Measurements from ENCODE around the gene BRD7.

Gene BRD7

GRCh38 chr16:50293994-50294855, 74.6 kb downstream of the BRD7 start:
- Histone ChIP-seq H3K4me3 (replicated peaks; ENCODE audit: low read depth, low read length) (no peak overlapping the region), H3K36me3 (ENCODE audit: control insufficient read depth, insufficient read depth, low read length) (peaks cover 57% of the 10 kb centered on the region), H3K27me3 (replicated peaks; ENCODE audit: control insufficient read depth, insufficient read depth, low read length) (no peaks in the 10 kb centered on the region)
- TF ChIP-seq CTCF (IDR thresholded peaks at IDR 0.05; ENCODE audit: insufficient read depth, low read length, poor library complexity, severe bottlenecking), result no peak
- no peak for DNase-seq (ENCODE audit: extremely low read depth, insufficient read length)

- peaks cover 52% of the 10 kb centered on the region for H3K36me3 ChIP-seq (ENCODE audit: control insufficient read depth, insufficient read depth, low read length)
- no peaks in the 10 kb centered on the region for H3K27me3 ChIP-seq (replicated peaks; ENCODE audit: control insufficient read depth, insufficient read depth, low read length)
- TF ChIP-seq CTCF (IDR thresholded peaks at IDR 0.05; ENCODE audit: insufficient read depth, low read length, poor library complexity, severe bottlenecking), result no peak
- no peak for DNase-seq (ENCODE audit: extremely low read depth, insufficient read length)
- H3K4me3 ChIP-seq (replicated peaks; ENCODE audit: low read depth, low read length), result no peak overlapping the region
Measured at GRCh38 chr16:50293041-50293783, 75.6 kb downstream of the BRD7 start.

- no peak for DNase-seq (ENCODE audit: extremely low read depth, insufficient read length)
- Histone ChIP-seq H3K4me3 (replicated peaks; ENCODE audit: low read depth, low read length) (no peak overlapping the region), H3K36me3 (ENCODE audit: control insufficient read depth, insufficient read depth, low read length) (peaks cover 56% of the 10 kb centered on the region), H3K27me3 (replicated peaks; ENCODE audit: control insufficient read depth, insufficient read depth, low read length) (no peaks in the 10 kb centered on the region)
- TF ChIP-seq CTCF (IDR thresholded peaks at IDR 0.05; ENCODE audit: insufficient read depth, low read length, poor library complexity, severe bottlenecking), result no peak
Measured at GRCh38 chr16:50292566-50292948, 76.2 kb downstream of the BRD7 start.

- Histone ChIP-seq H3K36me3 (ENCODE audit: control insufficient read depth, insufficient read depth, low read length) (peaks cover 56% of the 10 kb centered on the region), H3K4me3 (replicated peaks; ENCODE audit: low read depth, low read length) (no peak overlapping the region), H3K27me3 (replicated peaks; ENCODE audit: control insufficient read depth, insufficient read depth, low read length) (no peaks in the 10 kb centered on the region)
- DNase-seq (ENCODE audit: extremely low read depth, insufficient read length), result no peak
- TF ChIP-seq CTCF (IDR thresholded peaks at IDR 0.05; ENCODE audit: insufficient read depth, low read length, poor library complexity, severe bottlenecking), result no peak
Measured at GRCh38 chr16:50291719-50292565, 76.8 kb downstream of the BRD7 start.

- Histone ChIP-seq H3K36me3 (ENCODE audit: control insufficient read depth, insufficient read depth, low read length) (peaks cover 52% of the 10 kb centered on the region), H3K27me3 (replicated peaks; ENCODE audit: control insufficient read depth, insufficient read depth, low read length) (no peaks in the 10 kb centered on the region), H3K4me3 (replicated peaks; ENCODE audit: low read depth, low read length) (no peak overlapping the region)
- TF ChIP-seq CTCF (IDR thresholded peaks at IDR 0.05; ENCODE audit: insufficient read depth, low read length, poor library complexity, severe bottlenecking), result no peak
- no peak for DNase-seq (ENCODE audit: extremely low read depth, insufficient read length)
Measured at GRCh38 chr16:50290856-50291255, 77.9 kb downstream of the BRD7 start.

Measured in GM06990 (cell line).